ENCODE results near the gene UBE2E1.

DNA sequence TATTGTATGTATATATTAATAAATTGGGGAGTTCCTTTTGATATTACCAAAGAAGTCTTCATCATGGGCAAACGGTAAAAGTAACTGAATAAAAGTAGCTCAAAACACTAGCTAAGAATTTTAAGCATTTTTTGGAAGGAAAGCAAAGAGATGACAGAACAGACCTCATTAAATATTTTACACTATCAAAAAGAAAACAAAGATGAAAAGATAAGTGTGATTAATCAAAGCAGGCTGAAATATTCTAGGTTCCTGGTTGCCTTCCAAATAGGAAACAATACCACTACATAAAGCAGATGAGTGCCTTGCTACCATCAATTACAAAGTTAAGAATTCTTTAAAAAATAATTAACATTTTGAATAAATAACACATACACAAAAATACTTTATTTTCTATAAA lies 107.4 kb downstream of the UBE2E1 start:
- no peak for TF ChIP-seq CTCF (IDR thresholded peaks at IDR 0.05)
- no peak for TF ChIP-seq POLR2A (IDR thresholded peaks at IDR 0.05)

All from thyroid gland (tissue), 4 donors.